GM19455 (cell line): Measurements from ENCODE around the gene GPATCH3.
"Not testable (repeated sequence)": the region's sequence is repeated elsewhere in the genome, so short reads cannot be mapped to it uniquely, and the experiment has no call there.

ENCODE experiments used
- ATAC-seq: cut with Tn5 transposase; IDR thresholded peaks from one replicate; pipeline ENCODE4 v1.9.1; 2021; ENCODE audit not compliant: unreplicated experiment

The GPATCH3 gene

GRCh38 chr1:26913754-26914619, 13.7 kb upstream of the GPATCH3 start, which contains the start of gene NR0B2:
NR0B2 (minus strand) TSS chr1:26913975; CDS start chr1:26913940, 35 bp downstream.
- no peak for ATAC-seq

- no peak for ATAC-seq
Measured at GRCh38 chr1:26913389-26913753, 13.1 kb upstream of the GPATCH3 start.

GRCh38 chr1:26912147-26912490, 11.9 kb upstream of the GPATCH3 start:
- ATAC-seq, result no peak

GRCh38 chr1:26911399-26912146, 11.3 kb upstream of the GPATCH3 start:
- ATAC-seq, result no peak

GRCh38 chr1:26910343-26911160, 10.3 kb upstream of the GPATCH3 start:
- no peak for ATAC-seq

GRCh38 chr1:26909951-26910342, 9.7 kb upstream of the GPATCH3 start:
- ATAC-seq, result no peak

GRCh38 chr1:26907071-26907917, 7.0 kb upstream of the GPATCH3 start:
- ATAC-seq, result no peak

- ATAC-seq, result no peak
Measured at GRCh38 chr1:26900815-26901511, 696 bp upstream of the GPATCH3 start.

- ATAC-seq, result no peak
Measured at GRCh38 chr1:26897351-26897750, 2.9 kb downstream of the GPATCH3 start.

GRCh38 chr1:26894263-26894662, 6.0 kb downstream of the GPATCH3 start:
- ATAC-seq, result no peak

GRCh38 chr1:26890467-26890796, 9.8 kb downstream of the GPATCH3 start:
- ATAC-seq, result peak; percentile 27

- peak; percentile 83 for ATAC-seq
Measured at GRCh38 chr1:26889551-26890466, 10.5 kb downstream of the GPATCH3 start, which contains the start of gene GPN2. GPN2 (minus strand) TSS chr1:26890283; CDS start chr1:26890096, 187 bp downstream.

GRCh38 chr1:26888231-26888630, 12.0 kb downstream of the GPATCH3 start:
- no peak for ATAC-seq

GRCh38 chr1:26887125-26887524, 13.1 kb downstream of the GPATCH3 start:
- ATAC-seq, result no peak

GRCh38 chr1:26882696-26883463, 17.4 kb downstream of the GPATCH3 start:
- no peak for ATAC-seq

- ATAC-seq, result not testable (repeated sequence)
Measured at GRCh38 chr1:26881611-26882010, 18.7 kb downstream of the GPATCH3 start.

GRCh38 chr1:26879793-26880192, 20.5 kb downstream of the GPATCH3 start:
- ATAC-seq, result no peak

GRCh38 chr1:26877326-26877725, 22.9 kb downstream of the GPATCH3 start:
- ATAC-seq, result no peak
